Peyer's patch (tissue), 4 donors: Measurements from ENCODE around the gene HS6ST2.

Source experiments
- POLR2A ChIP-seq, 2 donors: fragments of 450-650 bp; IDR thresholded peaks; one replicate each; pipeline ENCODE4 v1.5.1; 2017; ENCODE audit warnings: antibody characterized with exemption in 2 of 2, mild to moderate bottlenecking in 2 of 2, moderate library complexity in 2 of 2
- TF ChIP-seq, protein P1 (sequence below), 6 experiments: fragments of 450-650 bp in 4 of 6; fragments of 200-600 bp in 2 of 6; sonication (generic) in 1 of 6; IDR thresholded peaks; one replicate each; pipeline ENCODE4 v1.5.1; 2017 to 2019; ENCODE audit warnings: antibody characterized with exemption in 6 of 6, mild to moderate bottlenecking in 3 of 6, moderate library complexity in 1 of 6

DNA sequence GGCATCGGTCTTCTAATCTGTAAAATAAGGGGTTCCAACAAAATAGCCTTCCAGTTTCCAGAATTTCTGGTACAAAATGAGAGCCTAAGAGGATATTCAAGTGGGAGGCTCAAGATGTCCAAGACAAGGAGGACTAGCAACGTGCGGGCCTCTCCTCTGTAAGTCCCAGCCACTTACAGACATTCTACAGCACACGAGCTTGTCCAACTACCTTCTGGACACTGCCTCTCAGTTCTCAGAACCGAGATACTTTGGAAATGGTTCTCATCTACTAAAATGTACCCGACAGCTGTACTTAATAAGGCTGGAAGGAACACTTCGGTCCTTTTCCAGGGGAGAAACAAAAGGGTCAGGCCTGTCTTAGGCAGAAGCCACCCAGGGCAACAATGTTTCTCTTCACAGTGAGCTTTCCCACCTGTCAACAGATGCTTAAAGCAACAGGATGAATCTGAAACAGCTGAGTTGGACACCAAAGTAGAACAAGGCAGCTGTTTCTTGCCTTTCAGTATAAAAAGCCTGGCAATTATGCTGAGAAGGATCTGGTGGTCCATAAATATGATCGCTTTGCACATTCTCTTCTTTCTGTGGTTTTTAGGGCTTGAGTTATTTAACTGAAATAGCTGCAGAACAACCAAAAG, 127.0 kb downstream of the HS6ST2 start:
- TF ChIP-seq, protein P1, sequence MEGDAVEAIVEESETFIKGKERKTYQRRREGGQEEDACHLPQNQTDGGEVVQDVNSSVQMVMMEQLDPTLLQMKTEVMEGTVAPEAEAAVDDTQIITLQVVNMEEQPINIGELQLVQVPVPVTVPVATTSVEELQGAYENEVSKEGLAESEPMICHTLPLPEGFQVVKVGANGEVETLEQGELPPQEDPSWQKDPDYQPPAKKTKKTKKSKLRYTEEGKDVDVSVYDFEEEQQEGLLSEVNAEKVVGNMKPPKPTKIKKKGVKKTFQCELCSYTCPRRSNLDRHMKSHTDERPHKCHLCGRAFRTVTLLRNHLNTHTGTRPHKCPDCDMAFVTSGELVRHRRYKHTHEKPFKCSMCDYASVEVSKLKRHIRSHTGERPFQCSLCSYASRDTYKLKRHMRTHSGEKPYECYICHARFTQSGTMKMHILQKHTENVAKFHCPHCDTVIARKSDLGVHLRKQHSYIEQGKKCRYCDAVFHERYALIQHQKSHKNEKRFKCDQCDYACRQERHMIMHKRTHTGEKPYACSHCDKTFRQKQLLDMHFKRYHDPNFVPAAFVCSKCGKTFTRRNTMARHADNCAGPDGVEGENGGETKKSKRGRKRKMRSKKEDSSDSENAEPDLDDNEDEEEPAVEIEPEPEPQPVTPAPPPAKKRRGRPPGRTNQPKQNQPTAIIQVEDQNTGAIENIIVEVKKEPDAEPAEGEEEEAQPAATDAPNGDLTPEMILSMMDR (IDR thresholded peaks at IDR 0.05), result no peak
- no peak for TF ChIP-seq POLR2A (IDR thresholded peaks at IDR 0.05)
